Stimulated activated CD8-positive, alpha-beta memory T cell treated with anti-CD3 and anti-CD28 coated beads, Interleukin-2, amount 100 ng/mL, for 1 hour (primary cell): ENCODE results near the gene PLEKHA5.

ENCODE experiments used
- DNase-seq, 2 donors: peaks; one replicate each; pipeline ENCODE4 v3.0.0-alpha.2; 2020; ENCODE audit warnings: low read depth in 2 of 2

Gene PLEKHA5

DNA sequence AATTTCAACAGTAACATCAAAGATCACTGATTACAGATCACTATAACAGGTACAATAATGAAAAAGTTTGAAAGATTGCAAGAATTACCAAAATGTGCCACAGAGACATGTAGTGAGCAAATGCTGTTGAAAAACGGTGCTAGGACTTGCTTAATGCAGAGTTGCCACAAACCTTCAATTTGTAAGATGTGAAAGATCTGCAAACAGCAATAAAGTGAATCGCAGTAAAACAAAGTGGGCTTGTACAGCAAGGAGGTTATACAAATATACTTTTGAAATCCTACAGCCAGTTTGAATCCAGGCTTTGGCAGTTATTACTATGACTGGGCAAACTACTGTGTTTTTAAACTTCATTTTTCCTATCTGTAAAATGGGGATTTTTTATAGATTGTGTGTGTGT lies 1.0 kb upstream of the PLEKHA5 start:
- no peak for DNase-seq

DNA sequence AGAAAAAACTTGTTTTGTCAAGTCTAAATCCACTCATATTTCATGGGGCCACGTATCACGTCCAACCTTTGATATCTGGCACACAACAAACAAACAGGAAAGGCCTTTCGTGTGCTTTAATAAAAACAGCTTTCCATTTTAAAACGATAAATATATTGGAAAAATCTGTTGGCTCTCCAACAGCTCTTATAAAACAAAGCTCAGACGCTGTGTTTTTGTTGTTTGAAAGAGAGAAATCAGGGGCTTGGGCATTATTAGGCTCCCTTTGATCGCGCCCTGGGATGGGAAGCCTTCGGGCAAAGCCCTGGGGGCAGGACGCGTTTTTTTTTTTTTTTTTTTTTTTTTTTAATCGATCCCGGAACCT lies 429 bp upstream of the PLEKHA5 start:
- no peak for DNase-seq

DNA sequence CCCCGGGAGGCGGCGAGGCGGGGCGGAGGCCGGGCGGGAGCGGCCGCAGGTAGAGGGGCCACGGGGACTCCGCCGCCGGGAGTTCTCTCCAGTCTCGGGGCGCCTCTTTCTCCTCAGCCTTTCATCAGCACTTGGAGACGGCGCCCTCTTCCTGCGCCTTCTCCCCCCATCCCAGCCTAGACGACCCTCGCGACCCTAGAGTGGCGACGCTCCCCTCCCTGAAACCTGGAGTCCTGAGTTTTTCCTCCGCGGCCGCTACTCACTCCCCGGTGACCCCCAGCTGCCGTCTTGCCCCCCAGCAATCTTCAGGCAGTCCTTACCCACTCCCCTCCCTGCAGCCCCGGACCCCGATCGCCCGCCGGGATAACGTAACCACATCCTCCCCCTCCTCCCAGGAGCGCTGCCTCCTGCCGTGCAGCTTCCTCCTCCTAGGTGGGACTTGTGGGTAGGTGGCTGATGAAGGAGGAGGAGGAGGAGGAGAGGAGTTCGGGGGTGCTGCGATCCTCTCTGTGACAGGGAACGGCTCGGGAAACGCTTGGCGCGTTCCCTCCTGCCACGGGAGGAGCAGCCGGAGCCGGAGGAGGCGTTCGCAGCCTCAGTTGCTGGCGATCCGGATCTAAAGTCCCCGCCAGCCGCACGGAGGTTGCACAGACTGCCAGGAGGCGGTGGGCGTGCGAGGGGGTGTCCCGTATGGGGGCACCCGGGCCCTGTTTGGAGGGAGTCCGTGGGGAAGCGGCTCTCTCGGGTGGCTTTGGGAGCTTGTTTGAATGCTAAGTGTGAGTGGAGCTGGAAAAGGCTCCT lies 891 bp downstream of the PLEKHA5 start:
- no peak for DNase-seq

DNA sequence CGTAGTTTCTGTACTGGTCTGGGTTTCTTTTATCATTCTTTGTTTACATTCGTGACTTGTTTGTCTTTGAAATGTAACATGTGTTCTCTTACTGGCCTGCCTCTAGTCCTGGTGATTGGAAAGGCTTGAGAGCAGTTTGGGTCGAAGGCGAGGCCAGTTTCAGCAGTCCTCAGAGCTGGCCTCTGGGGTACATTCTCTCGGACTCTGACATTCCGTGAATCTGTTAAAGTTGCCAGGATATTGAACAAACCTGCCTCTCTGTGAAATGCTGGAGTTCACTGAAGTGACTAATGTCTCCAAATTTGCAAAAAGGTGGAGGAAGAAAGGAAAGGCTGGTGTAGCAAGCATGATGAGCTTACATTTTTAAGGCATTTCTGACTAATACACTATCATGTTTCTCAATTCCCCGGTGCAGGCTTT lies 1.5 kb downstream of the PLEKHA5 start:
- no peak for DNase-seq

DNA sequence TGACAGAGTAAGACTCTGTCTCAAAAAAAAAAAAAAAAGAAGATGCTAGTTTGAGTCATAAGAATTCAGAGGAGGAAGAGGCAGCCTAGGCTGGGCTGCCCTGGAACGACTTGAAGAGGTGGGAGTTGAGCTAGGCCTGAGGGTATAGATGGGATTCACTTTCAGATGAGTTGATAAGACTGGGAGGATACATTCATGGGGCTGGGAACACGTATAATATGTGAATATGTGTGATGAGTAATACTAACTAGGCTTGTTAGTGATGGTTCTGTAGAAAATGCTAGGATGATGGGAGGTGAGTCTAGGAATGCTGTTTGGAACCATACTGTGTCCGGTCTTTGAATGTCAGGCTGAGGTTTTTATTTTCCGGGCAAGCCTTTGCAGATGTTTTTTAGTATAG lies 9.0 kb downstream of the PLEKHA5 start:
- no peak for DNase-seq

DNA sequence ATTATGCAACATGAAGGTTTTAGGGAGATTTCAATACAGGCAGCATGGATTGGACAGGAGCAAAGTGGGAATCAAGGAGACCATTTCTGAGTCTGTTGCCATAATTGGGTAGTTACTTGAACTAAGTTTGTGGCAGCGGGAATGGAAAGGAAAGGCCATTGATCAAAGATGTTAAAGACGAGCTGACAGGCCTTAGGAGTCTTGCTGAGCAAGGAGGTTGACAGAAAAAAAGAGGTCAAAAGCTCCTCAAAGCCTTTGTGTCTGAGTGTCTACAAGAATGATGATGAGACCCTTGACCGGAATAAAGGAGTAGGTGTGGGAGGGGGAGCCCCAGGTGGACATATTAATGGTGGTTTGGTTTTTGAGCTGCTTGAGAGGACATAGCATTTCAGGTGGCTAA lies 9.4 kb downstream of the PLEKHA5 start:
- no peak for DNase-seq

DNA sequence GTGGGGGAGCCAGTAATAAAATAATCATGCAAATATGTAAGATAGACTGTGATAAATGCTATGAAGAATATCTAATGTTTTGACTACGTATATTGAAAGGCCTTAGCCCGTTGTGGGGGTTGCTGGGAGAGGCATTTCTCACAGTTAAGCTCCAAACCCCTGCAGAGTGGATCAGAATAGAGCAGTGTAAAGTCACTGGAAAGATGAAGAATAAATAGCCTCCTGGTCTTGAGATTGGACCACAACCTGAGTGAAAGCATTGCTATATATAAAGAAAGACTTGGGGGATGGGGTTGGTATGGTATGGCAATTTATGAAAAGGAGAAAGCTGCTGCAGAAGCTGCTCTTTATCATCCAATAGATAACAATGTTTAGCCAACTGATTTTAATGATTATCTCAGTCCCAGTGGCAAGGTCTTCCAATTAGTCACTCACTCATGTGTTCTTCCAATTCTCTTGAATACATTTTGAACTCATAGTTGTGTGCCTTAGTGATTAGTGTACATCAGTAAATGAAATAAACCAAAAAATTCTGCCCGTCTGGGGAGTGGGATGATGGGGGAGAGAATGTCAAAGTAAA lies 10.2 kb downstream of the PLEKHA5 start:
- DNase-seq: no peak

DNA sequence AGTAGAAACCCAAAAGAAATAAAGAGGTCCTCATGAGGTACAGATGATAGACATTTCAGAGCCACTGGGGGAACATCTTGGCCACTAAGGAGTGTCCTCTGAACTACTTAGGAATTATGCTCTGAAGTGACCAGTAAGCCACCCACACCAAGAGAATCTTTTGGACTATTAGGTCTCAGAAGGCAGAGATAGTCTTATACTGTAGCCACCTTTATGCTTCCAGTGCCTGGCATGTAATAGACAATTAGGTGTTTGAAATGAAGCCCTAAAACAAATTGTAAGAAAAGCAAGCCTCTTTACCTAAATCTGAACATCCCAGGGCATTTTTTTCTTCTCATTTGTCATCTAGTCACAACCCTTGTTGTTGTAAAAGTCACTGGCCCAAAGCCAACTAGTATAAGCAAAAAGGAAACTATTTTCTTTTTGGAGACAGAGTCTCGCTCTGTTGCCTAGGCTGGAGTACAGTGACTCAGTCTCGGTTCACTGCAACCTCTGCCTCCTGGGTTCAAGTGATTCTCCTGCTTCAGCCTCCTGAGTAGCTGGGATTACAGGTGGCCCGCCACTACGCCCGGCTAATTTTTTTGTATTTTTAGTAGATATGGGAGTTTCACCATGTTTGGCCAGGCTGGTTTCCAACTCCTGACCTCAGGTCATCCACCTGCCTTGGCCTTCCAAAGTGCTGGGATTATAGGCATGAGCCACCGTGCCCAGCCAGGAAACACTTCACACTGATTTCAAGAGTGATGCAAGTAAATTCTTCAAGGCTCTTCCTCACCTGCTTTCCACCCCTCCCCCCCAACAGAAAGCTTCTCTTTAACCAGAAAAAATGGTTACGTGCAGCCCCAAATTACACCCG lies 11.1 kb downstream of the PLEKHA5 start:
- DNase-seq: no peak

DNA sequence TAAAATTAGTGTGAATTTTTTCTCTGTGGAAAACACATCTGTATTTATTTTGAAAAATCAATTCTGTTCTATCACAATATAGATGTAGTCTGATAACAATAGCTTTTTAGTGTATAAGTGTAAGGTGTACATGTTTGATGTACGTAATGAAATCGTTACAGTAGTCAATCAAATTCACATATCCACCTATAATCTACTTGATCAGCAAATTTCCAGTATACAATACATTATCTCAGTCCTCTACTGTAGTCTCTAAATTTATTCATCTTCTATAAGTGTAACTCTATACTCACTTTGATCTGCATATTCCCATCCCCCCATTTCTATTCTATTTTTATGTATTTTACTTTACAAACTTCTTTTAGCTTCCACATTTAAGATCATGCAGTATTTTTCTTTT lies 13.0 kb downstream of the PLEKHA5 start:
- DNase-seq: no peak

DNA sequence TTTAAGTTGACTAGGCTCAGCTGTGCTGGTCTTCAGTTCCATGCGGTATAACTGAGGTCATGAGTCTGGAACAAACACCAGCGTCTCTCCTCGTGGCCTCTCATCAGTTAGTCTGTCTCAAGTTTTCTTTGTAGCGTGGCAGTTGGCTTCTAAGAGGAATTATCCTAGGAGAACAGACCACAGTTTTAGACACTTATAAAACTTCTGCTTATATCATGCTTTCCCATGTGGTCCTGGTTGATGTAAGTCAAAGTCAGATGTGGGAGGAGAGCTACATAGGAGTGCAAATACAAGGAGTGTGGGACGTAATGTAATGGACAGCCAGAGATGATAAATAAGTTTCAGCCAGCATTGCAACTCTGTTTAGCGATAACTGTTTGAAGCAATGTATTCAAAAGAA lies 14.8 kb downstream of the PLEKHA5 start:
- DNase-seq: no peak

DNA sequence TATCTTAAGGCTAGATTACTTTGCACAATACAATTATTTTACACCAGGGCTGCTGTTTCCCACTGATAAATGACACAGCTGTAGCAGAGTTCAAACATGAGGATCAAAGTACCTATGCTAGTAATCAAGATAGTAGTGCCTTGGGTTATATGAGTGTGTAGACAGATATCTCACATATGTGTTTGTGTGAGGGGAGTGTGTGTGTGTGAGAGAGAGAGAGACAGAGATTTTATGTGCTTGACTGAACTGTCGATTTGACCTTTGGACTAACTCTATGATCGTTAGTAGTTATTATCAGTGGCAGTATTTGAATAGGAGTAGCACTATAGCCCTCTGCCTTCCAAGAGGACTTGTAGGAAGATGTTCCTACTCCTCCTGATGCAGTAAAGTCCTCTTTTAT lies 15.5 kb downstream of the PLEKHA5 start:
- DNase-seq: no peak

DNA sequence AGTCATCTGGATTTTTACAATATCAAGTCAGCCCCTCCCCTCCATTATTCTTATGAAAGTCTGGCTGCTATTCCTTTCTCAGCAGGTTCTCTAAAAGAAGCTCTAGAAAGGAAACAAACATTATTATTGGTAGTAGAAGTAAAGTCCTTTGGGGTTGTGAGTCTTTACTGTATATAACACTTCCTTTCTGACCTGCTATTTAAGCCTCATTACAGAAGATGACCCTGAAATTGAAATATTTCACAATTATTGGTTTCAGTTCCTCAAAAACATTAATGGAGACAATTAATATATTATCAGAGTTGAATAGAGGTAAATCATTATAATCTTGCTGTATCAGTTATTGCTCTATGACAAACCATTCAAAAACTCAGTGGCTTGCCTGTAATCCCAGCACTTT lies 19.3 kb downstream of the PLEKHA5 start:
- DNase-seq: no peak

DNA sequence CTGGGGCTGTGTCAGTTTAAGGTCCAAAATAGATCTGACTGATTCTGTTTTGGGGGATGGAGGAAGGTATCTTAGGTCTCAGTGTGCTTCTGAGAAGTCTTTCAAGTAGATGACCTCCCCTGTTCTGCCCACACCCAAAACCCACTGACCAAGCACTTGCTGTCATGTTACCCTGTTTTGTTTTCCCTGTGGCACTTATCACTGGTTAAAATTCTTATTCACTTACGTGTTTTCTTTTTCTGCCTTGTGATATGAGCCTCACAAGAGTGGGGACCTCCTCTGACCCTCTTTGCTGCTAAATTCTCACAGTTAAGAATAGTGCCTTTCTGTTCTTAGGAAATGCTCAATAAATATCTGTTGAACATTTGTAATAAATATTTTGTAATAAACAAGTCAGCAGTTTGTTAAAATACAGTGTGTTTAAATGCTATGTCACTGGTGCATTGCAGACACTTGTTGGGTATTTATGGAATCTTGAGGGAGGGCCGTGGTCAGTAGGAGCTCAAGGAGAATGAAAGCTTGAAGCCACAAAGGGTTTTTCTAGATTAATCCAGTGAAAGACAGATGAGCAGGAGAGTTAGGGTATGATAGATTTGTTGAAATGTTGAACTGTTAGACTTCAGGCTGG lies 20.9 kb downstream of the PLEKHA5 start:
- DNase-seq: no peak

DNA sequence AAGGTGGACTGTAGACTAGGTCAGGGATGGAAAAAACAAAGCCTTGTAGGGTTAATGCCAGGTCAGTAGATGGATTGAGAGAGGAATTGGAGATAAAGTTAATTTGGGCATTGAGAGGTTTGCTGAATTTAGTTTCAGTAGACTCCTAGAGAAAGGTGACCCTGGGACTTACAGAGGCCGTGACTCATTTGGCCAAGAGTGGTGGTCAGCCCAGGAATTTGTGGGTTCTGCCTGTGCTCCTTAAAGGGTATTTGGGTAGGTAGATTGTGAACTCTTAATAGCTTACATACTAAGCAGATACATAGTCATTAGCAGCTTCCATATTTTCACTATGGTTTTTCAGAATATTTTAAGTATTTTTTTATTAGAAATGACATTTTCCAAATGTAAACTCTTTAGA lies 21.8 kb downstream of the PLEKHA5 start:
- DNase-seq: no peak

DNA sequence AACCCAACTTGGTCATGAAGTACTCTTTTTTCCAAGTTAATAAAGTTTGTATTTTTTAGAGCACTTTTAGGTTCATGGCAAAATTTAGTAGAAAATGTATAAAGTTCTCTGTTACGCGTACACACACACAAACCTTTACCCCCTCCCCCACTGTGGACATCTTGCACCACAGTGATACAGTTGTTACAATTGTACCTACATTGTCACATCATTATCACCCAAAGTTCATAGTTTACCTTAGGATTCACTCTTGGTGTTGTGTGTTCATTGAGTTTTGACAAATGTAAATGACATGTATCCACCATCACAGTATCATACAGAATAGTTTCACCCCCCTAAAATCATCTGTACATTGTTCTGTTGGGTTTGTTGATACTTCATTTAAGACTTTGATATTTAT lies 23.9 kb downstream of the PLEKHA5 start:
- no peak for DNase-seq

DNA sequence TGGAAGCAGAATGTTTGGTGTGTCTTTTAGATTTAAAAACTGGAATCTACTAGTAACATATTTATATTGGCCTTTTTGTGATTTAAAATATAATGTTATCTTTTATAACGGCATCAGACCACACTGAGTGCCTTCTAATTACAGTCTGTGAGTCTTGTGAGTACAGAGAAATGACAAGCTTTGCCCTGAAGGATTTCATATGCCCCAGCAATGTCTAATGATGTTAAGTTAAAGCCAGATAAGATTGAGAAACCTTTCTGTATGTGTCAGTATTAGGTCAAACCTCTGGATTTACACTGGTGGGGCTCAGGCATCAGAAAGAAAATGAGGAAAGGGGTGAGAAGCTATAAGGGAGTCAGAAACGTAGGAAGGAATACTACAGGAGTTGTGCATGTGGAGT lies 25.2 kb downstream of the PLEKHA5 start:
- no peak for DNase-seq

DNA sequence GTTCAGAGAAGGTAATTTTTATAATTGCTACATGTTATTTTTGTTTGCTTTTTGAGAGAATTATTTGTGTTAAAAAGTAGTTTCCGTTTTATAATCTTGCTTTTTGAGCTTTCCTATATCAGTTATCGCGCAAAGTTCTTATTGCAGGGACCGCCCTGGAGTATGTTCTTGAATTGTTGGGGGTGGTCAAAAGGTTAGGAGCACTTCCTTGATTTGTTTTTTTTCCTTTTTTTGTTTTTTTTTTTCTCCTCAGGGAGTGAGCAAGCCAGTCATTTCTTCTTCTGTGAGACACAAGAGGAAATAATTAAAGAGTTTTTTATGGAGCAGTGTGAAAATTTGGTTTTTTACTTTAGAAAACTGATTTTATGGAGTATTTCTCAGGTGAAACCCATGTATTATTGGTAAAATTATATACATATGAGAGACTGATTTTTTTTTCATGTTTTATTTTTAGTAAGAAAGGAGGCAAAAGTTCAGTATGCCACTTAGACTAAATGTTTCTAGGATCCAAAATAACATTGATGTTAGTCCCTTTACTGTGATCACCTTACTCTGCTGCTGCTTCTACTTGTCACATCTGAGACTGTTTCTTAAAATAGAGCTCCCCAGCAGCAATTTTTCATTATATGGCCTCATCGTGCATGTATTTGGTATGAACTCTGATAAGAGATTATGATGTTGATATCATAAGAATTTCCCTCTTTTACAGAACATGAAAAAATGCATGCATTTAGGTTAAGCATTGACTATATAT lies 26.6 kb downstream of the PLEKHA5 start:
- no peak for DNase-seq

DNA sequence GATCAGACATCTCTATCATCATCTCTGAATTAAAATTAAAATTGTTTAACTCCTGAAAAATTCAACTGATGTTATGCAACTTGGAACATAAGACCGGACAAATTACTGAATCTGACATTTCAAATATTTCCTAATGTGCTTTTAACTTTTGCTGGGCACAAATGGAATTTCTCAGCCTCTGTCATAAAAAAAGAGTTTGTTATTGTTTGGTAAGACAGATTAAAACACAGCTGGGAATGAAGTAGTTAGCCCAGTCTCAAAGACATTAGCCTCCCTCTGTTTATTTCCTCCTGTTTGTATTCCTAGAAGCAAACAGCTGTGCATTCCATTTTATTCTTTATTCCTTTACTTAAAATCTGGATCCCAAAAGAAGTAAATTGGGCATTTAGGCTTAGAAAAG lies 29.4 kb downstream of the PLEKHA5 start:
- no peak for DNase-seq

DNA sequence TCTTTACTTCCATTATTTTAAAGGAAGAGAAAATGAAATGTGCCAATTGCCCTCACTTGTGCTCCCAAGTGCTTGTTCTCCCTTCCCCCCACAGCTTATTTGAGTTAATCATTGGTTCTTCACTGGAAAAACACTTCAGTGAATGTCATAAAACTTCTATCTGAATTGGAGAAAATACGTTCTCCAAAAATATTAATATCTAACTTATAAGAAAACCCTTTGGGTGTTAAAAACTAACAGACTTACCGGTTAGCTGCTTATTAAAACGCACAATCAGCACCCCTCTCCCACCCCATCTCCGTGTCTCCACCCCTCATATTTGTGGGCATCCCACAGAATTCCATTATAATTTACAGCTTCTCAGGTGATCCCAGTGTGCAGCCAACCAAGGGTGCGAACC lies 31.7 kb downstream of the PLEKHA5 start:
- DNase-seq: no peak

DNA sequence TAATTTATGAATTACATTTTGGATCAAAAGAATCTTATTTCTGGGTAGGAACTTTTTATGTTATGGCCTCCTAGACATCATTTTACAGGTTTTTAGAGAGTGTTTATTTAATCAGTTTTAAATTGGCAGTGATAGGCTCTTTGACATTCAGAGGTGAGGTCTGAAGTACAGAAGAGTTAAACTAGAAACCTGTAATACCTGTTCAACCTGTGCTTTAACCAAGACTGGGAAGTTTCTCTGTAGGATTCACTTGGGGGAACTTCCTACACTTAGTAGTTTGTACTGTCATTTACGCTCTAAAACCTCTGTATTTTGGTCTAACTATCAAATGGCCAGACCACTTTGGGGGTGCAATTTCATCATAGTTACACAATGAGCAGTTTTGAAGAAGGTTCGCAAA lies 35.9 kb downstream of the PLEKHA5 start:
- no peak for DNase-seq

DNA sequence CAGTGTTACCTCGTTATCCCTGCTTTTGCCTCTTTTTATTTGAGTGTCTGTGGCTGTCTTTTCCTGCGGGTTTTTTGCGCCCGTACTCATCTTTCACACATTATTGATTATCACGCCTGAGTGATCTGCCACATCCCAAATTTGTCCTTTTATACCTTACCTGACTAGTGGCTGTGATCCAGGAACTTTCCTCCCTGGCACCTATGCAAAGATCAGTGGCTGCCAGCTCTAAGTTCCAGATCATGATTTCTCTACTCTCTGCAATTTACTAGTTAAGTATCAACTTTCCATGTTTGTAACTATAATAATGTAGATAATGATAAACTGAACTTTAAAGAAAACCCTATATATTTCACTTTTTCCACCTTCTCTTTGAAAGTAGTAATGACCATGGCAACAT lies 36.9 kb downstream of the PLEKHA5 start:
- no peak for DNase-seq

DNA sequence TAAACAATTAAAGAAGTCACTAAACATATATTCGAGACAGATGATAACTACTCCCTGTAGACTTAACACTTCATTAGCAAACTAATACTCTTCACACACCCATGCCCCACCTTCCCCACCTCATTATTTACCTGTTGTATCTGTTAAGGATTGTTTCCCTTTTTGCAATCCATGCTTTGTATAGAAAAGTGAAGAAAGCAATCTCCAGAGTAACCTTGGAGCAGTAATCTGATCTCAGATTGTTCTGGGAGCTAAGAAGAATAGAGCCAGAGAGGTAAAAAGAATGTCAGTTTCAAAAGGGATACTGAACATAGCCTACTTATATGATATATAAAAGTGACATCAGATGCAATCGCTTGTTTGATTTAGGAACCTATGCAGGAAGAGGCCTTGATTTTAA lies 37.4 kb downstream of the PLEKHA5 start:
- DNase-seq: no peak
